Neural cell (in vitro differentiated cells): ENCODE results near the gene THEM4. TPM values are rescaled to one million over a fixed set of nuclear protein-coding genes. Genes with fewer than 3 reads are reported as not detected.

Experiments used
- H2AFZ ChIP-seq: fragments of 200-600, 300-800 bp; sonication (generic), shearing (Covaris generic); 2 replicates; pipeline ENCODE4 v1.6.0; 2014; ENCODE audit warnings: low read depth, mild to moderate bottlenecking, antibody characterized with exemption, low read length, moderate library complexity
- H3F3A ChIP-seq: fragments of 200-600 bp; shearing (Covaris generic); 2 replicates; pipeline ENCODE4 v1.6.1; 2016; ENCODE audit warnings: mild to moderate bottlenecking, moderate library complexity, mixed read lengths, antibody characterized with exemption, low read length; ENCODE audit not compliant: insufficient read depth, poor library complexity, severe bottlenecking
- H3K27ac ChIP-seq: fragments of 200-600, 300-800 bp; sonication (generic), shearing (Covaris generic); 2 replicates; pipeline ENCODE4 v1.5.1; 2014; ENCODE audit warnings: mild to moderate bottlenecking, low read length, moderate library complexity
- H3K27me3 ChIP-seq: fragments of 300-800, 200-600 bp; sonication (generic), shearing (Covaris generic); 2 replicates; pipeline ENCODE4 v1.6.0; 2014; ENCODE audit warnings: mild to moderate bottlenecking, low read depth, low read length, moderate library complexity; ENCODE audit not compliant: insufficient read depth
- H3K36me3 ChIP-seq: fragments of 300-800, 200-600 bp; sonication (generic), shearing (Covaris generic); 2 replicates; pipeline ENCODE4 v1.5.1; 2014; ENCODE audit warnings: mild to moderate bottlenecking, antibody characterized with exemption, low read length, moderate library complexity; ENCODE audit not compliant: insufficient read depth
- H3K4me2 ChIP-seq: fragments of 300-800, 200-600 bp; sonication (generic), shearing (Covaris generic); 2 replicates; pipeline ENCODE4 v1.6.0; 2014; ENCODE audit warnings: mild to moderate bottlenecking, low read length
- H3K4me3 ChIP-seq: fragments of 300-800, 200-600 bp; sonication (generic), shearing (Covaris generic); 2 replicates; pipeline ENCODE4 v1.5.1; 2014; ENCODE audit warnings: mild to moderate bottlenecking, low read length, moderate library complexity
- H3K79me2 ChIP-seq: fragments of 200-600 bp; shearing (Covaris generic); replicated peaks from 2 replicates; pipeline ENCODE4 v1.6.0; 2014; ENCODE audit warnings: mild to moderate bottlenecking, low read length, moderate library complexity; ENCODE audit not compliant: insufficient read depth
- H3K9ac ChIP-seq: fragments of 300-800, 200-600 bp; sonication (generic), shearing (Covaris generic); 2 replicates; pipeline ENCODE4 v1.6.1; 2016; ENCODE audit warnings: mild to moderate bottlenecking, low read length, mixed read lengths
- H3K9me2 ChIP-seq: fragments of 200-600 bp; shearing (Covaris generic); 2 replicates; pipeline ENCODE4 v1.6.1; 2016; ENCODE audit warnings: mild to moderate bottlenecking, low read length, mixed read lengths; ENCODE audit not compliant: insufficient read depth
- H3K9me3 ChIP-seq: fragments of 200-600, 300-800 bp; sonication (generic), shearing (Covaris generic); 2 replicates; pipeline ENCODE4 v1.6.1; 2016; ENCODE audit warnings: mild to moderate bottlenecking, mixed run types, low read length, moderate library complexity, mixed read lengths
- H4K20me1 ChIP-seq: fragments of 200-600 bp; shearing (Covaris generic); 2 replicates; pipeline ENCODE4 v1.6.1; 2016; ENCODE audit warnings: mild to moderate bottlenecking, mixed run types; ENCODE audit not compliant: insufficient read depth
- CTCF ChIP-seq: fragments of 450-650 bp; IDR thresholded peaks from 2 replicates; pipeline ENCODE4 v1.5.1; 2014; ENCODE audit warnings: antibody characterized with exemption, mild to moderate bottlenecking, moderate library complexity; ENCODE audit not compliant: poor library complexity, severe bottlenecking
- EP300 ChIP-seq: fragments of 450-650 bp; conservative IDR thresholded peaks from 2 replicates; pipeline ENCODE4 v1.6.1; 2014; ENCODE audit warnings: antibody characterized with exemption, mild to moderate bottlenecking, moderate library complexity; ENCODE audit not compliant: poor library complexity, severe bottlenecking
- EZH2 ChIP-seq: fragments of 200-600, 300-800 bp; shearing (Covaris generic), sonication (generic); IDR thresholded peaks from 2 replicates; pipeline ENCODE4 v1.6.1; 2014; ENCODE audit warnings: antibody characterized with exemption, low read length, borderline replicate concordance, mild to moderate bottlenecking; ENCODE audit not compliant: insufficient read depth, poor library complexity, severe bottlenecking
- MXI1 ChIP-seq: fragments of 450-650 bp; conservative IDR thresholded peaks from 2 replicates; pipeline ENCODE4 v1.6.1; 2014; ENCODE audit warnings: antibody characterized with exemption, mild to moderate bottlenecking; ENCODE audit not compliant: poor library complexity, severe bottlenecking
- POLR2AphosphoS5 ChIP-seq: IDR thresholded peaks from 2 replicates; pipeline ENCODE4 v1.6.1; 2012
- RAD21 ChIP-seq: fragments of 450-650 bp; conservative IDR thresholded peaks from 2 replicates; pipeline ENCODE4 v1.6.1; 2014; ENCODE audit warnings: antibody characterized with exemption, mild to moderate bottlenecking, moderate library complexity
- REST ChIP-seq: IDR thresholded peaks from 2 replicates; pipeline ENCODE4 v1.6.1; 2012; ENCODE audit warnings: borderline replicate concordance
- SMC3 ChIP-seq: fragments of 450-650 bp; conservative IDR thresholded peaks from 2 replicates; pipeline ENCODE4 v1.6.1; 2014; ENCODE audit warnings: antibody characterized with exemption, mild to moderate bottlenecking, moderate library complexity; ENCODE audit not compliant: poor library complexity
- TAF1 ChIP-seq: IDR thresholded peaks from 2 replicates; pipeline ENCODE4 v1.6.1; 2012; ENCODE audit warnings: low read depth
- polyA plus RNA-seq: library from polyadenylated mRNA; depleted of rRNA; stranded (reverse); fragments of >200 nt; gene quantifications from 2 replicates; pipeline ENCODE4 v1.2.3, GENCODE V29; 2014

Gene THEM4
- polyA plus RNA-seq, 1 donor from 2014 or later, result 11.3 TPM

- H2AFZ ChIP-seq, result peak overlapping the region; percentile 89
- no peak overlapping the region for H3K4me3 ChIP-seq
These were observed 79.8 kb downstream of the THEM4 start for GRCh38 chr1:151829352-151830046.

GRCh38 chr1:151828921-151829320 is 80.4 kb downstream of the THEM4 start:
- H3K4me2 ChIP-seq, result no peak overlapping the region
- no peaks in the 10 kb centered on the region for H3K27me3 ChIP-seq
- H3K36me3 ChIP-seq, result no peaks in the 10 kb centered on the region
- H3K79me2 ChIP-seq, result no peaks in the 10 kb centered on the region
- no peaks in the 10 kb centered on the region for H3K9me3 ChIP-seq
- no peaks in the 10 kb centered on the region for H3F3A ChIP-seq
- TF ChIP-seq REST, result no peak
- no peak for TF ChIP-seq CTCF
- TF ChIP-seq SMC3, result no peak
- no peak for TF ChIP-seq TAF1
- no peak for TF ChIP-seq RAD21
- no peak for TF ChIP-seq EZH2
- no peak for TF ChIP-seq EP300
- TF ChIP-seq POLR2AphosphoS5, result no peak
- no peak for TF ChIP-seq MXI1
- H3K9me2 ChIP-seq, result no peaks in the 10 kb centered on the region
- H4K20me1 ChIP-seq, result no peaks in the 10 kb centered on the region
- H3K4me3 ChIP-seq, result no peak overlapping the region
- peak overlapping the region; percentile 34 for H3K9ac ChIP-seq
- peak overlapping the region; percentile 89 for H2AFZ ChIP-seq
- peak overlapping the region; percentile 11 for H3K27ac ChIP-seq

More at GRCh38 chr1:151829352-151830046, 79.8 kb downstream of the THEM4 start:
- H3K79me2 ChIP-seq, result no peaks in the 10 kb centered on the region
- TF ChIP-seq REST, result no peak
- TF ChIP-seq EP300, result no peak
- no peak for TF ChIP-seq MXI1
- no peaks in the 10 kb centered on the region for H3K9me3 ChIP-seq
- H3K27ac ChIP-seq, result peak overlapping the region; percentile 11
- no peaks in the 10 kb centered on the region for H4K20me1 ChIP-seq
- H3K27me3 ChIP-seq, result no peaks in the 10 kb centered on the region
- no peak overlapping the region for H3K4me2 ChIP-seq
- no peaks in the 10 kb centered on the region for H3K9me2 ChIP-seq
- no peaks in the 10 kb centered on the region for H3F3A ChIP-seq
- H3K36me3 ChIP-seq, result no peaks in the 10 kb centered on the region
- H3K9ac ChIP-seq, result peak overlapping the region; percentile 34
